Measurements from ENCODE around the gene B3GNT7.

DNA sequence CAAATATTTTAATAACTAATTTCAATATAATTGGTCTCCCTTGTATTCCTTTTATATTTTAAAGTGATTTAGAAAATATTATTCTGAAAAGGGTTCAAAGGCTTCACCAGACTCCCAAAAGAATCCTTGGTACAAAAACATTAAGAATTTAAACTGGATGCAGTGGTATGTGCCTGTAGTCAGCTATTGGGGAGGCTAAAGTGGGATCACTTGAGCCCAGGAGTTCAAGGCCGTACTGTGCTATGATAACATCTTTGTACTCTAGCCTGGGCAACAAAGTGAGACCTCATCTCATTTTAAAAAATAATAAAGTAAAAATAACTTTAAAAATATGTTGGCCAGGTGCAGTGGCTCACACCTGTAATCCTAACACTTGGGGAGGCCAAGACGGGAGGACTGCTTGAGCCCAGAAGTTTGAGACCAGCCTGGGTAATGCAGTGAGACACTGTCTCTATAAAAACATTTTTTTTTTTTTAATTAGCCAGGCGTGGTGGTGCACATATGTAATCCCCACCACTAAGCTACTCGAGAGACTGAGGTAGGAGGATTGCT, 54.1 kb downstream of the B3GNT7 start:
- TF ChIP-seq, protein P1, sequence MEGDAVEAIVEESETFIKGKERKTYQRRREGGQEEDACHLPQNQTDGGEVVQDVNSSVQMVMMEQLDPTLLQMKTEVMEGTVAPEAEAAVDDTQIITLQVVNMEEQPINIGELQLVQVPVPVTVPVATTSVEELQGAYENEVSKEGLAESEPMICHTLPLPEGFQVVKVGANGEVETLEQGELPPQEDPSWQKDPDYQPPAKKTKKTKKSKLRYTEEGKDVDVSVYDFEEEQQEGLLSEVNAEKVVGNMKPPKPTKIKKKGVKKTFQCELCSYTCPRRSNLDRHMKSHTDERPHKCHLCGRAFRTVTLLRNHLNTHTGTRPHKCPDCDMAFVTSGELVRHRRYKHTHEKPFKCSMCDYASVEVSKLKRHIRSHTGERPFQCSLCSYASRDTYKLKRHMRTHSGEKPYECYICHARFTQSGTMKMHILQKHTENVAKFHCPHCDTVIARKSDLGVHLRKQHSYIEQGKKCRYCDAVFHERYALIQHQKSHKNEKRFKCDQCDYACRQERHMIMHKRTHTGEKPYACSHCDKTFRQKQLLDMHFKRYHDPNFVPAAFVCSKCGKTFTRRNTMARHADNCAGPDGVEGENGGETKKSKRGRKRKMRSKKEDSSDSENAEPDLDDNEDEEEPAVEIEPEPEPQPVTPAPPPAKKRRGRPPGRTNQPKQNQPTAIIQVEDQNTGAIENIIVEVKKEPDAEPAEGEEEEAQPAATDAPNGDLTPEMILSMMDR (IDR thresholded peaks at IDR 0.05; ENCODE audit: poor library complexity, severe bottlenecking) = no peak
- TF ChIP-seq EP300 (conservative IDR thresholded peaks at IDR 0.05; ENCODE audit: poor library complexity, severe bottlenecking) (no peak), RAD21 (conservative IDR thresholded peaks at IDR 0.05) (no peak), EZH2 (IDR thresholded peaks at IDR 0.05; ENCODE audit: borderline replicate concordance, insufficient read depth, low read length, poor library complexity, severe bottlenecking) (no peak), POLR2AphosphoS5 (IDR thresholded peaks at IDR 0.05) (no peak), TAF1 (IDR thresholded peaks at IDR 0.05; ENCODE audit: low read depth) (no peak), MXI1 (conservative IDR thresholded peaks at IDR 0.05; ENCODE audit: poor library complexity, severe bottlenecking) (no peak)
- TF ChIP-seq, protein P2, sequence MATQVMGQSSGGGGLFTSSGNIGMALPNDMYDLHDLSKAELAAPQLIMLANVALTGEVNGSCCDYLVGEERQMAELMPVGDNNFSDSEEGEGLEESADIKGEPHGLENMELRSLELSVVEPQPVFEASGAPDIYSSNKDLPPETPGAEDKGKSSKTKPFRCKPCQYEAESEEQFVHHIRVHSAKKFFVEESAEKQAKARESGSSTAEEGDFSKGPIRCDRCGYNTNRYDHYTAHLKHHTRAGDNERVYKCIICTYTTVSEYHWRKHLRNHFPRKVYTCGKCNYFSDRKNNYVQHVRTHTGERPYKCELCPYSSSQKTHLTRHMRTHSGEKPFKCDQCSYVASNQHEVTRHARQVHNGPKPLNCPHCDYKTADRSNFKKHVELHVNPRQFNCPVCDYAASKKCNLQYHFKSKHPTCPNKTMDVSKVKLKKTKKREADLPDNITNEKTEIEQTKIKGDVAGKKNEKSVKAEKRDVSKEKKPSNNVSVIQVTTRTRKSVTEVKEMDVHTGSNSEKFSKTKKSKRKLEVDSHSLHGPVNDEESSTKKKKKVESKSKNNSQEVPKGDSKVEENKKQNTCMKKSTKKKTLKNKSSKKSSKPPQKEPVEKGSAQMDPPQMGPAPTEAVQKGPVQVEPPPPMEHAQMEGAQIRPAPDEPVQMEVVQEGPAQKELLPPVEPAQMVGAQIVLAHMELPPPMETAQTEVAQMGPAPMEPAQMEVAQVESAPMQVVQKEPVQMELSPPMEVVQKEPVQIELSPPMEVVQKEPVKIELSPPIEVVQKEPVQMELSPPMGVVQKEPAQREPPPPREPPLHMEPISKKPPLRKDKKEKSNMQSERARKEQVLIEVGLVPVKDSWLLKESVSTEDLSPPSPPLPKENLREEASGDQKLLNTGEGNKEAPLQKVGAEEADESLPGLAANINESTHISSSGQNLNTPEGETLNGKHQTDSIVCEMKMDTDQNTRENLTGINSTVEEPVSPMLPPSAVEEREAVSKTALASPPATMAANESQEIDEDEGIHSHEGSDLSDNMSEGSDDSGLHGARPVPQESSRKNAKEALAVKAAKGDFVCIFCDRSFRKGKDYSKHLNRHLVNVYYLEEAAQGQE (IDR thresholded peaks at IDR 0.05; ENCODE audit: borderline replicate concordance) = no peak
